HG02852 (cell line): ENCODE data around the gene ZXDC.

ENCODE experiments used
- ATAC-seq: cut with Tn5 transposase; IDR thresholded peaks from one replicate; pipeline ENCODE4 v1.9.1; 2021; ENCODE audit warnings: mild to moderate bottlenecking, moderate library complexity; ENCODE audit not compliant: unreplicated experiment

Gene ZXDC

GRCh38 chr3:126475413-126476114 is at the start of gene ZXDC:
Gene ZXDC, minus strand, starts transcription at chr3:126475891. Its CDS starts 26 bp downstream, at chr3:126475865.
- peak; percentile 73 for ATAC-seq

GRCh38 chr3:126525091-126525852 is 49.6 kb upstream of the ZXDC start:
- no peak for ATAC-seq

- ATAC-seq, result no peak
These were observed 48.8 kb upstream of the ZXDC start for GRCh38 chr3:126524429-126524988.

GRCh38 chr3:126523745-126524428 is 48.2 kb upstream of the ZXDC start, which contains the start of gene CHST13:
Gene CHST13, plus strand, starts transcription at chr3:126524155. Its CDS starts 178 bp downstream, at chr3:126524333.
- no peak for ATAC-seq

- no peak for ATAC-seq
These were observed 46.7 kb upstream of the ZXDC start for GRCh38 chr3:126522363-126522788.

GRCh38 chr3:126521122-126521891 is 45.6 kb upstream of the ZXDC start:
- ATAC-seq, result no peak

GRCh38 chr3:126519506-126520455 is 44.1 kb upstream of the ZXDC start:
- no peak for ATAC-seq

GRCh38 chr3:126518779-126519177 is 43.1 kb upstream of the ZXDC start:
- ATAC-seq, result no peak

GRCh38 chr3:126517986-126518778 is 42.5 kb upstream of the ZXDC start:
- ATAC-seq, result no peak

GRCh38 chr3:126517291-126517951 is 41.7 kb upstream of the ZXDC start, which contains the start of gene UROC1:
Gene UROC1, minus strand, starts transcription at chr3:126517773. Its CDS starts 54 bp downstream, at chr3:126517719.
- ATAC-seq, result no peak

GRCh38 chr3:126516936-126517290 is 41.2 kb upstream of the ZXDC start:
- no peak for ATAC-seq

GRCh38 chr3:126516152-126516935 is 40.7 kb upstream of the ZXDC start:
- ATAC-seq, result no peak

GRCh38 chr3:126515066-126515706 is 39.5 kb upstream of the ZXDC start:
- ATAC-seq, result no peak

GRCh38 chr3:126514161-126514560 is 38.5 kb upstream of the ZXDC start:
- no peak for ATAC-seq

GRCh38 chr3:126512916-126513650 is 37.4 kb upstream of the ZXDC start:
- ATAC-seq, result no peak

- no peak for ATAC-seq
These were observed 36.3 kb upstream of the ZXDC start for GRCh38 chr3:126512026-126512425.
